Measurements from ENCODE around the gene BATF.

BATF gene

GRCh38 chr14:75497701-75498100 lies 24.6 kb upstream of the BATF start:
- TF ChIP-seq CTCF (conservative IDR thresholded peaks at IDR 0.05; ENCODE audit: low read length) (no peak), EZH2phosphoT487 (IDR thresholded peaks at IDR 0.05; ENCODE audit: borderline replicate concordance) (no peak)
- no peak overlapping the region for H3K9ac ChIP-seq (ENCODE audit: low read depth, low read length, poor library complexity, severe bottlenecking)
- H3K9me3 ChIP-seq (ENCODE audit: insufficient read depth, low read depth, low read length) = no peaks in the 10 kb centered on the region
- no peaks in the 10 kb centered on the region for H3K9me2 ChIP-seq (replicated peaks; ENCODE audit: low read depth, low read length)
- H3K4me1 ChIP-seq (ENCODE audit: insufficient read depth, low read length, poor library complexity, severe bottlenecking) = peaks cover 13% of the 10 kb centered on the region
- H3F3A ChIP-seq (ENCODE audit: low read depth) = no peaks in the 10 kb centered on the region
- no peaks in the 10 kb centered on the region for H3K36me3 ChIP-seq (ENCODE audit: insufficient read depth, low read length)
- no peaks in the 10 kb centered on the region for H3K79me2 ChIP-seq (ENCODE audit: insufficient read depth, low read length)
- no peak overlapping the region for H3K4me3 ChIP-seq (ENCODE audit: low read length, poor library complexity, severe bottlenecking)
- no peak overlapping the region for H3K4me2 ChIP-seq (ENCODE audit: low read depth, low read length, poor library complexity, severe bottlenecking)
- no peaks in the 10 kb centered on the region for H4K20me1 ChIP-seq (ENCODE audit: insufficient read depth, low read length, poor library complexity, severe bottlenecking)
- H3K27me3 ChIP-seq (ENCODE audit: insufficient read depth, low read length, poor library complexity, severe bottlenecking) = no peaks in the 10 kb centered on the region
- H2AFZ ChIP-seq (ENCODE audit: low read length) = no peak overlapping the region

- Histone ChIP-seq H3K4me2 (ENCODE audit: low read depth, low read length, poor library complexity, severe bottlenecking) (no peak overlapping the region), H3K79me2 (ENCODE audit: insufficient read depth, low read length) (no peaks in the 10 kb centered on the region), H3K4me3 (ENCODE audit: low read length, poor library complexity, severe bottlenecking) (no peak overlapping the region), H3K9me2 (replicated peaks; ENCODE audit: low read depth, low read length) (no peaks in the 10 kb centered on the region), H2AFZ (ENCODE audit: low read length) (no peak overlapping the region), H4K20me1 (ENCODE audit: insufficient read depth, low read length, poor library complexity, severe bottlenecking) (no peaks in the 10 kb centered on the region), H3K4me1 (ENCODE audit: insufficient read depth, low read length, poor library complexity, severe bottlenecking) (peaks cover 13% of the 10 kb centered on the region), H3K36me3 (ENCODE audit: insufficient read depth, low read length) (no peaks in the 10 kb centered on the region), H3K9me3 (ENCODE audit: insufficient read depth, low read depth, low read length) (no peaks in the 10 kb centered on the region), H3K9ac (ENCODE audit: low read depth, low read length, poor library complexity, severe bottlenecking) (no peak overlapping the region), H3K27me3 (ENCODE audit: insufficient read depth, low read length, poor library complexity, severe bottlenecking) (no peaks in the 10 kb centered on the region), H3F3A (ENCODE audit: low read depth) (no peaks in the 10 kb centered on the region)
- no peak for TF ChIP-seq EZH2phosphoT487 (IDR thresholded peaks at IDR 0.05; ENCODE audit: borderline replicate concordance)
- no peak for TF ChIP-seq CTCF (conservative IDR thresholded peaks at IDR 0.05; ENCODE audit: low read length)
Measured at GRCh38 chr14:75499084-75499875, 23.0 kb upstream of the BATF start.

- H3K36me3 ChIP-seq (ENCODE audit: insufficient read depth, low read length) = no peaks in the 10 kb centered on the region
- H3K27me3 ChIP-seq (ENCODE audit: insufficient read depth, low read length, poor library complexity, severe bottlenecking) = no peaks in the 10 kb centered on the region
Measured at GRCh38 chr14:75501080-75501479, 21.2 kb upstream of the BATF start.

More at GRCh38 chr14:75501080-75501479, 21.2 kb upstream of the BATF start:
- no peaks in the 10 kb centered on the region for H3F3A ChIP-seq (ENCODE audit: low read depth)
- no peak overlapping the region for H3K4me3 ChIP-seq (ENCODE audit: low read length, poor library complexity, severe bottlenecking)
- no peaks in the 10 kb centered on the region for H3K9me3 ChIP-seq (ENCODE audit: insufficient read depth, low read depth, low read length)
- H3K9ac ChIP-seq (ENCODE audit: low read depth, low read length, poor library complexity, severe bottlenecking) = no peak overlapping the region
- no peak overlapping the region for H2AFZ ChIP-seq (ENCODE audit: low read length)
- TF ChIP-seq EZH2phosphoT487 (IDR thresholded peaks at IDR 0.05; ENCODE audit: borderline replicate concordance) (no peak), CTCF (conservative IDR thresholded peaks at IDR 0.05; ENCODE audit: low read length) (no peak)
- no peaks in the 10 kb centered on the region for H3K79me2 ChIP-seq (ENCODE audit: insufficient read depth, low read length)
- peaks cover 7% of the 10 kb centered on the region for H3K4me1 ChIP-seq (ENCODE audit: insufficient read depth, low read length, poor library complexity, severe bottlenecking)
- H3K9me2 ChIP-seq (replicated peaks; ENCODE audit: low read depth, low read length) = no peaks in the 10 kb centered on the region
- H4K20me1 ChIP-seq (ENCODE audit: insufficient read depth, low read length, poor library complexity, severe bottlenecking) = no peaks in the 10 kb centered on the region
- no peak overlapping the region for H3K4me2 ChIP-seq (ENCODE audit: low read depth, low read length, poor library complexity, severe bottlenecking)
